GM10248 (cell line): Measurements from ENCODE around the gene PUS3.
A peak's percentile ranks its signal among the peaks of the same experiment; 100 is the strongest.
"Not testable (repeated sequence)": the region's sequence is repeated elsewhere in the genome, so short reads cannot be mapped to it uniquely, and the experiment has no call there.

Experiments
- CTCF ChIA-PET: fragments of 300-600 bp; sonication (Branson Sonifier 250); formaldehyde crosslinking; extraction: SDS; loops from one replicate; lab custom pipeline; 2021; ENCODE audit warnings: antibody characterized with exemption; lab: Yijun Ruan, JAX
- POLR2A ChIA-PET: fragments of 350-650 bp; sonication (Branson Sonifier 250); formaldehyde crosslinking; extraction: SDS; loops from one replicate; lab custom pipeline; 2020; ENCODE audit warnings: antibody characterized with exemption; lab: Yijun Ruan, JAX
- DNase-seq: peaks from one replicate; pipeline ENCODE4 v3.0.0; 2012; ENCODE audit errors: extremely low spot score
- CTCF ChIP-seq: IDR thresholded peaks from 2 replicates; pipeline ENCODE4 v1.5.1; 2012; ENCODE audit warnings: mild to moderate bottlenecking, low read depth; ENCODE audit errors: extremely low read depth, missing control alignments, control extremely low read depth

Gene PUS3

GRCh38 chr11:125874556-125875124 lies 28.4 kb downstream of the PUS3 start:
- peak; percentile 46 for DNase-seq
- CTCF ChIA-PET, result interaction anchor here (0.6 to 1.7 kb wide), 9 partner anchors 11 to 451 kb away, joined by 3 to 4 read pairs (median 3); partner anchors contain the start of genes EI24, HYLS1 and PUS3
- POLR2A ChIA-PET, result no interaction called here
- peak; percentile 86 for TF ChIP-seq CTCF

DNA sequence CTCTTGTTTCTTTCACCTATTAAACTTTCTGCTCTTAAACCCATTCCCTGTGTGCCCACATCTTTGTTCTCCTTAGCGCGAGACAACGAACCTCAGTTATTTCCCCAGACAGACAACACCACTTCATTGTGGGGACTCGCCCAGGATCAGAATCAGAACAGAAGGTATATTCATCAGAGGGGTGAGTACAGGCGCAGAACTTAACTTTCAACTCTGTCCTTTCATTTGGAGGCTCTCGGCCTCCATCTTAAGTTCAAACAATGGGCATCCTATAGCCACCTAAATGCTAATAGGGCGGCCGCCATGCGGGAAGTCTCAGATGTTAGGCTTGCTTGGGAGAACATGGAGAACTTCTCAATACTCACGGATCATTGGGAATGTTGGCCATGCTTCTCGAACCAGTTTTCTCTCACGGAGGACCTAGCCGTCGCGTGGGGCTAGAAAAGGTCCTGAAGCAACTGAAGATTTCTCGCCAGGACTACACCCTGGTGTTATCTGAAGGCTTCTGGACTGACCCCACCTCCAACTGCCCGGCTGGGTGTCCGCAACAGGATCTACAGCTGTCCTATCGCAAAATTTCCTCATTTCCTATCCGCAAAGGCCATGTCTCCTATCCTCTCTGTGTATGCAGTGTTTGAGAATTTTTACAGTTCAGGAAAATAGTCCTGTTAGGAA lies 29.0 kb downstream of the PUS3 start:
- CTCF ChIA-PET, result interaction anchor here (0.6 kb wide), 1 partner anchor 304 kb away, joined by 3 read pairs; no protein-coding TSS in a partner anchor
- no peak for TF ChIP-seq CTCF
- no peak for DNase-seq
- POLR2A ChIA-PET, result no interaction called here

DNA sequence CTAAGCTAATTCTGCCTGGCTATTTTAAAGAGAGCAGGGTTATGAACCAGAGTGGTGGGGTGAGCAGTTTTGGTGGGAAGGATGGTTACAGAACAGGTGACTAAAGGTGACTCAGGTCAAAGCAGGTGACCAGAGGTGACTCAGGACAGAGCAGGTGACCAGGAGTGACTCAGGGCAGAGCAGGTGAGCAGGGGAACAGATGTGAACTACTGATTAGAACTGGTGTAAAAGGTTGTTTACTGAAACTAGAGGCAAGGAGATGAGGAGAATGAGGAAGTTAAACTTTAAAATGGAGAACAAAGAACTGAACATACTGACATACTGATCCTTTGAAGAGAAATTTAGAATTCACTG lies 30.9 kb downstream of the PUS3 start:
- DNase-seq, result no peak
- POLR2A ChIA-PET, result no interaction called here
- no peak for TF ChIP-seq CTCF
- CTCF ChIA-PET, result no interaction called here

DNA sequence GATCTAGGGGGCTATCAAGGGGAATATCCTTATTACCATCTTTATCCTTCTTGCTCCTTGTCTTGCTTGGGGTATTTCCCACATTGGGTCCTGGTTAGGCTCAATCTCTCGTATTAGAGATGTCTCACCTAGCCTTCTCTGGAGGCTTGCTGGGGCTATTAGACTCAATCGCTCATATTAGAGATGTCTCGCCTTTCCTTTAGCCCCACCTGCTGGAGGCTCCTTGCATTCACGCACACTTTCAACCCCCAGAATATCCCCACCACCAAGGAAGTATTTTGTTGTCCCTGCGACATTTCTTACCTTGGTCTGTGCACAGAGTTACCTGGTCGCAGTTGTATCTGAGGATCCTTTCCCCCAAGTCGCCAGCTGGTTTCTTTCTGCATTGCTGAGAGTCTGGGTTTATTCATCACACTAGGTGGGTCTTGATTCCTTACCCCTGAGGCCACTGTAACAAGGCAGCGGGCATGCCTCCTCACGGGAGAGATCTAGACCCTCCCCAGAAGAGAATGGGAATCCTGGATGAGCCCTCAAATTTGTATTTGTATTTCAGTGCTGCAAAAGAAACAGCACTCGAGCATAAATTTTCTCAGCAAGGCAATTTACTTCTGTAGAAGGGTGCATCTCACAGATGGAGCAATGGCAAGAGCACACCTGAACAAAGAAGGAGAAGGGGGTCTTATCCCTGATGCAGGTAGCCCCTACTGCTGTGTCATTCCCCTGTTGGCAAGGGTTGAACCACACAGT lies 31.4 kb downstream of the PUS3 start:
- POLR2A ChIA-PET, result no interaction called here
- no peak for DNase-seq
- CTCF ChIA-PET, result no interaction called here
- no peak for TF ChIP-seq CTCF

DNA sequence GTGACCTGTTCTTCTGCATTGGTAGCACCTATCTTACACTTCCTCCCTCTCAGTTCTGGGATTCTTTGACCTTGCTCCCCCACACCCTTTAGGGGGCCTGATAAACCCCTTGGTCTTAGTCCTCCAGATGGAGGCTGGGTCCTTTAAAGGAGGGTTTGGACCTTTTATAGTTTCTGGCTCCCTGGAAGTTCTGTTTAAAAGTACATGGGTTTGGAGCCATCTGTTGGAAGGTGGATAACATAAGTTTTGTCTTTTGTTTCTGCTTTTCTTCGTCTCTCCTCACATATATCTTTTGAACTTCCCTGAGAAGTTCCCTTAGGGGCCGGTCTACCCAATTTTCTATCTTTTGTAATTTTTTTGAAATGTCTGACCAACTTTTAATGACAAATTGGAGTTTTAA lies 33.5 kb downstream of the PUS3 start:
- no peak for TF ChIP-seq CTCF
- DNase-seq, result no peak
- CTCF ChIA-PET, result interaction anchor here (0.9 kb wide), 1 partner anchor 9 kb away, joined by 3 read pairs; no protein-coding TSS in a partner anchor
- POLR2A ChIA-PET, result no interaction called here

GRCh38 chr11:125865354-125865753 lies 37.7 kb downstream of the PUS3 start:
- DNase-seq, CTCF ChIA-PET, POLR2A ChIA-PET: not testable (repeated sequence)

GRCh38 chr11:125862786-125863185 lies 40.2 kb downstream of the PUS3 start:
- DNase-seq, POLR2A ChIA-PET, CTCF ChIA-PET: not testable (repeated sequence)

DNA sequence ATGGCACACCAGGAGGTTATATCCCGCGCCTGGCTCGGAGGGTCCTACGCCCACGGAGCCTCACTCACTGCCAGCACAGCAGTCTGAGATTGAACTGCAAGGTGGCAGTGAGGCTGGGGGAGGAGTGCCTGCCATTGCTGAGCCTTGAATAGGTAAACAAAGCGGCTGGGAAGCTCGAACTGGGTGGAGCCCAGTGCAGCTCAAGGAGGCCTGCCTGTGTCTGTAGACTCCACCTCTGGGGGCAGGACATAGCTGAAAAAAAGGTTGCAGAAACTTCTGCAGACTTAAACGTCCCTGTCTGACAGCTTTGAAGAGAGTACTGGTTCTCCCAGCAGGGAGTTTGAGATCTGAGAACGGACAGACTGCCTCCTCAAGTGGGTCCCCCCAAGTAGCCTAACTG lies 45.3 kb downstream of the PUS3 start:
- DNase-seq, POLR2A ChIA-PET, CTCF ChIA-PET: not testable (repeated sequence)
